Urinary bladder (tissue), 4 donors: Measurements from ENCODE around the gene C10orf105. TPM values are rescaled to one million over a fixed set of nuclear protein-coding genes. Genes with fewer than 3 reads are reported as not detected.

ENCODE experiments used
- DNase-seq: peaks from one replicate; pipeline ENCODE4 v3.0.0-alpha.2; 2015; ENCODE audit errors: extremely low spot score
- H3K27ac ChIP-seq: one replicate; pipeline ENCODE4 v1.5.1; 2013; ENCODE audit warnings: low read depth, mild to moderate bottlenecking, moderate library complexity
- H3K36me3 ChIP-seq: one replicate; pipeline ENCODE4 v1.6.1; 2013; ENCODE audit warnings: mild to moderate bottlenecking, moderate library complexity; ENCODE audit not compliant: insufficient read depth
- H3K4me1 ChIP-seq: one replicate; pipeline ENCODE4 v1.6.1; 2013; ENCODE audit warnings: mild to moderate bottlenecking, moderate library complexity; ENCODE audit not compliant: insufficient read depth
- H3K4me3 ChIP-seq: one replicate; pipeline ENCODE4 v1.5.1; 2013; ENCODE audit warnings: low read depth, low read length
- WGBS: extraction: QIAGEN DNeasy Blood & Tissue Kit; methylation state at CpG from one replicate; pipeline ENCODE4 v1.1.7; 2013; 5-methylcytosine and 5-hydroxymethylcytosine counted together
- polyA plus RNA-seq: library from polyadenylated mRNA; stranded (reverse); fragments of 200-250 nt; gene quantifications from one replicate; pipeline ENCODE4 v1.2.3, GENCODE V29; 2013
- total RNA-seq: library from RNA; depleted of rRNA; stranded (reverse); fragments of >200 nt; gene quantifications from one replicate; pipeline ENCODE4 v1.2.3, GENCODE V29; 2014
- donor health status: healthy with polysubstance abuse.
- donor health status: healthy.

The C10orf105 gene
- total and polyA plus RNA-seq, 2 donors, result 0.11 to 0.26 TPM

DNA sequence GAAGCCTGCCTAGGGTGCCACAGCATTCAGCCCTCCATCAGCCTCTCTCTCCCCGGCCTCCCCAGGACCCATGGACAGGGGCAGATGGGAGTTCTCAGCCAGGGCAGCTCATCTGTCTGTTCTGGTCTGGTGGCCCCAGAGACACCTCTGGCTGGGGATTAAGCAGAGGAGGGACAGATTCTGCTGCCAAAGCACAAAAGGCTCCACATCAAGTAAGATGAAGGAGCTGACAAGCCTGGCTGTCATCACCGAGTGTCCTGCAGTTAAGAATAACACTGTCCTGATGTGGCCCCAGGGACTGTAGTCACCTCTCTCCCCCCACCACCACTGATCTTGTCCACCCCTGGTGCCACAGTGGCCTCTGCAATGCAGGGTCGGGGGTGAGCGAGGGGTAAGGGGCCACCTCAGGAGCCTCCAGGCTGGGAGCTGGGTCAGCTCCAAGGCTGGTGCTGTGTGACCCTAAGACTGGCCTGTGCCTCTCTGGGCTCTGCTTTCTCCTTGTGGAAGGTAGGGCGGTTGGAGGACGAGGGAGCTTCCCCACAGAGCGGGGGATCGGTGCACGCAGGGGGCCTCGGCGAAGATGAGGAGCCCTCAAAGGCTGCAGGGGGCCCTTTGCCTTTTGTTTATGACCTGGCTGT lies 18.7 kb downstream of the C10orf105 start:
- DNase-seq, result no peak
- no peak overlapping the region for H3K4me3 ChIP-seq
- WGBS, result 88% methylated on average over 11 of the region's 11 CpGs
- H3K36me3 ChIP-seq, result no peaks in the 10 kb centered on the region
- H3K4me1 ChIP-seq, result no peaks in the 10 kb centered on the region
- no peak overlapping the region for H3K27ac ChIP-seq

DNA sequence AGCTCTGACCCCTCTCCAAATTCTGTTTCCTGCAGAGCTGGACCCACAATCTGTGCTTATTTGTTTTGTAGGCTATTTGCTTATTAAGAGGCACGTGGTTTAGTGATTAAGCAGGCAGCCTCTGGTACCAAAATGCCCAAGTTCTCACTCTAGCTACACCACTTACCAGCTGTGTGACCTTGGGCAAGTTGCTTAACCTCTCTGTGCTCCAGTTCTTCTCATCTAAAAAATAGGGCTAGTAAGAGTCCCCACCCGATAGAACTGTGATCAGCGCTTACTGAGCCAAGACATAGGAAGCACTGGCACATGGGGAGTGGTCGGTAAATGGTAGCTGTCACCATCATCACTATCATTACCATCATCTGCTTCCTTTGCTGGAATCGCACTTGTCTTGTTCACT lies 20.8 kb downstream of the C10orf105 start:
- Histone ChIP-seq H3K4me3 (no peak overlapping the region), H3K4me1 (no peaks in the 10 kb centered on the region), H3K27ac (no peak overlapping the region), H3K36me3 (no peaks in the 10 kb centered on the region)
- 85% methylated on average over 5 of the region's 5 CpGs for WGBS
- DNase-seq, result no peak

DNA sequence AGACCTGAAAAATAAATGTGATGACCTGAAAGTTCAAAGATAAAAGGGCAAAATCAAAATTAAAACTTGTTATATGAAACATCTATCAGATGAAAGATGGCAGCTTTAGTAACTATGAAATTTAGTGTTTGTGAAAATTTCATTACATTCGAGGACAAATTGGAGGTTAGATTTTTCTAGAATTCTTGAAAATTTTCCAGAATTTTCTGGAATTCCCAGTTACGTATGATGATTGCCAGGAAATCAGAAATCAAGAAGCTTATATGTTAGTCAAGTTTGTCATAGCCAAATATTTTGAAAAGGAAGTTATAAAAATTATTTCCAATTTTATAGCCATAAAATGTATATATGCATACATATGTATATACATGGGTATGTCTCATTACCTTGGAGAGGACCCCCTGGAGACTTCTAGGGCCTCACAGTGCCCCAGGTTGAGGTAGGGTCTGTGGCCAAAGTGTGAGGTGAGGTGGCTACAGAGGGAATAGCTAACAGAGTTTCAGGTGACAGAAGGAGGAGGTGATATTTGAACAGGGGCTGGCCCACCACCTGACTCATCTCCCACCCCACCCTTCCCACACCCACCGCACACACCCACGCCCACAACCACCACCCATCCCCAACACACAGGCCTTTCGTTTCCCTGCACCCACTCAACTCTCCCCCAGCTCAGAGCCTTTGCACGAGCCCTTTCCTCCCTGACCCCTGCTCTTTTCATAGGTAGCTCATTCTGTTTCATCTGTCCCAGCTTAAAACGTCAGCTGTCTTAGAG lies 21.5 kb downstream of the C10orf105 start:
- Histone ChIP-seq H3K4me1 (no peaks in the 10 kb centered on the region), H3K4me3 (no peak overlapping the region), H3K27ac (no peak overlapping the region), H3K36me3 (no peaks in the 10 kb centered on the region)
- DNase-seq, result no peak
- 74% methylated on average over 7 of the region's 7 CpGs for WGBS

- Histone ChIP-seq H3K4me1 (no peaks in the 10 kb centered on the region), H3K4me3 (no peak overlapping the region), H3K27ac (no peak overlapping the region), H3K36me3 (no peaks in the 10 kb centered on the region)
- DNase-seq, result no peak
- 55% methylated on average over 10 of the region's 10 CpGs for WGBS
These were observed 22.8 kb downstream of the C10orf105 start for GRCh38 chr10:71696628-71697326.

- no peaks in the 10 kb centered on the region for H3K4me1 ChIP-seq
- DNase-seq, result no peak
- no peak overlapping the region for H3K27ac ChIP-seq
- 88% methylated on average over 14 of the region's 14 CpGs for WGBS
- H3K36me3 ChIP-seq, result no peaks in the 10 kb centered on the region
- H3K4me3 ChIP-seq, result no peak overlapping the region
These were observed 23.8 kb downstream of the C10orf105 start for GRCh38 chr10:71695502-71696476.

GRCh38 chr10:71694567-71694968 lies 25.0 kb downstream of the C10orf105 start:
- Histone ChIP-seq H3K4me3 (no peak overlapping the region), H3K27ac (no peak overlapping the region), H3K36me3 (no peaks in the 10 kb centered on the region), H3K4me1 (no peaks in the 10 kb centered on the region)
- DNase-seq, result no peak
- 70% methylated on average over 10 of the region's 10 CpGs for WGBS

GRCh38 chr10:71694039-71694501 lies 25.5 kb downstream of the C10orf105 start:
- Histone ChIP-seq H3K4me1 (no peaks in the 10 kb centered on the region), H3K36me3 (no peaks in the 10 kb centered on the region), H3K27ac (no peak overlapping the region), H3K4me3 (no peak overlapping the region)
- 83% methylated on average over 18 of the region's 18 CpGs for WGBS
- no peak for DNase-seq

DNA sequence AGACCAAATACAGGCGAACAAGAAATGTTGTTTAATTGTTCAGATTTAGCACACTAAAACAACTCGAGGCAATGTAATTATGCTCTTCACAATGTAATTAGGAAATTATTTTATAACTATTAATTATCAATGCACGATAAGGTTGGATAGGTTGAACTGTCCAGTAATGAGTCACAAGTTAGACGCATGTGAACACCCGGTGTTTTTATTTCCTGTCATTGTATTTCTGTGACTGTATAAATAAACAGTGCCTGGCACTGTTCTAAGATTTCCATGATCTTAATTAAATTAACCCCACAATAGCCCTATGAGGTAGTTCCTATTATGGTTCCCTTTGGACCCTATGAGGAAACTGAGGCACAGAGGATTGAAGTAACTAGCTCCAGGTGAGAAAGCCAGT lies 26.2 kb downstream of the C10orf105 start:
- DNase-seq, result no peak
- Histone ChIP-seq H3K27ac (no peak overlapping the region), H3K36me3 (no peaks in the 10 kb centered on the region), H3K4me3 (no peak overlapping the region), H3K4me1 (no peaks in the 10 kb centered on the region)
- 61% methylated on average over 5 of the region's 5 CpGs for WGBS

GRCh38 chr10:71692598-71693306 lies 26.8 kb downstream of the C10orf105 start:
- WGBS, result 79% methylated on average over 7 of the region's 7 CpGs
- DNase-seq, result no peak
- Histone ChIP-seq H3K36me3 (no peaks in the 10 kb centered on the region), H3K27ac (no peak overlapping the region), H3K4me3 (no peak overlapping the region), H3K4me1 (no peaks in the 10 kb centered on the region)

DNA sequence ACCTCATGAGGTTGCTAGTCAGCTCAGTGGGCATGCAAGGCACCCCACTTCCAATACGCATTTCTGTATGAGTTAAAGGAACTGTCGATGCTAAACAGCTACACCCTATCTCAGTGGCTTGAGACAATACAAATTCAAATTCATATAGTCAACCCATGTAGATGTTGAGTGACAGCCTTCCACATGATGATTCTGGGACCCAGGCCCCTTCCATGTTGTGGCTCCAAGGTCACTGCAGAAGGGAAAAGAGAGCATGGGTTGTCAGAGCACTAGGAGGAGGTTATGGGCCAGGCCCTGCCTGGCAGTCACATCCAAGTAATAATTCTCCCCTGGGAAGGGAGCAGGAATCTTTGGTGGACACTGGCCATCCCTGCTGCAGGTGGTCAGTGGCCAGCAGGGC lies 28.2 kb downstream of the C10orf105 start:
- Histone ChIP-seq H3K36me3 (no peaks in the 10 kb centered on the region), H3K4me3 (no peak overlapping the region), H3K27ac (no peak overlapping the region), H3K4me1 (no peaks in the 10 kb centered on the region)
- WGBS, result 97% methylated on average over 2 of the region's 2 CpGs
- no peak for DNase-seq

DNA sequence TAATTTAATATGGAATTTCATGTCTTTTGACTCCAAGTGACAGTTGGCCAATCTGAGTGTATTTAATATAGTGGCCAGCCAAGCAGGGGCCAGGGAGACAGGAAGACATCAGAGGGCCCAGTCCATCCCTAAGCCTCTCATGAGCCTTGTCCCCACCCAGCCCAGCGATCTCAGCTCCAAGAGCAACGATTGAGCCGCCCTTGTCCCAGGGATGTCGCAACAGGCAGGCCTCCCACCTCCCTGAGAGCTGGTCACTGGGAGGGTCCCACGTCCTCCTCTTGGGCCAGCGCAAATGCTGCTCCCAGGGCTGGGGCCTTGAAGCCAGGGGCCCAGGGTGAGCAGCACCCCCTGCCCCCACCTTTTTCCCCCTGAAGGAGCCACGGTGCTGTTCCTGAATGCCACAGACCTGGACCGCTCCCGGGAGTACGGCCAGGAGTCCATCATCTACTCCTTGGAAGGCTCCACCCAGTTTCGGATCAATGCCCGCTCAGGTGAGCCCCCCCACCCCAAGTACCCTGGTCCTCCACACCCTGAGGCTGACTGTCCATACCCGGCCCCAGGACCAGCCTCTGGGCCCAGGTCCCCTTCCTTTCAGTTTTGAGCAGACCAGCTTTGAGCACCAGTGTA lies 29.4 kb downstream of the C10orf105 start:
- H3K4me1 ChIP-seq, result no peaks in the 10 kb centered on the region
- no peak overlapping the region for H3K27ac ChIP-seq
- H3K4me3 ChIP-seq, result no peak overlapping the region
- WGBS, result 85% methylated on average over 13 of the region's 13 CpGs
- DNase-seq, result no peak
- no peaks in the 10 kb centered on the region for H3K36me3 ChIP-seq

- Histone ChIP-seq H3K27ac (no peak overlapping the region), H3K4me3 (no peak overlapping the region), H3K36me3 (no peaks in the 10 kb centered on the region), H3K4me1 (no peaks in the 10 kb centered on the region)
- no peak for DNase-seq
- 92% methylated on average over 3 of the region's 3 CpGs for WGBS
These were observed 31.3 kb downstream of the C10orf105 start for GRCh38 chr10:71688256-71688655.
